ENCODE results near the gene CCR6.

Gene CCR6

DNA sequence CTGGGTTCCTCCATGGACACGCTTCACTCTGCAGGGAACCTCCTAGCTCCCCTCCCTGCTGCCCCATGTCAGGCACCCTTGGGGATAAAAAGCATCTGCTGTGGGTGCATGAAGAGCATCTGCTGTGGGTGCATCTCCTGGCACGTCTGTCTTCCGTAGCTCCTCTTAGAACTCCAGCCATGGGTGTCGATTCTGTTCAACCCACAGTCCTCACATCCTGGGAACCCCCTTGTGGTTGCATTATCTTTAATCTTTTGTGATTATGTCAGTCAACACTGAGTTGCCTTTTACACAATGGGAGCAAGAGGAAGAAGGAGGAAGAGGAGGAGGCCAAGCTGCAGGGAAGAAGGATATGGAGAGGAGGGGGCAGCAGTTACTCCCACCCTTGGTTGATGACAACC is 24.1 kb upstream of the CCR6 start:
- DNase-seq (ENCODE audit: low read depth in 2 of 2) = no peak

DNA sequence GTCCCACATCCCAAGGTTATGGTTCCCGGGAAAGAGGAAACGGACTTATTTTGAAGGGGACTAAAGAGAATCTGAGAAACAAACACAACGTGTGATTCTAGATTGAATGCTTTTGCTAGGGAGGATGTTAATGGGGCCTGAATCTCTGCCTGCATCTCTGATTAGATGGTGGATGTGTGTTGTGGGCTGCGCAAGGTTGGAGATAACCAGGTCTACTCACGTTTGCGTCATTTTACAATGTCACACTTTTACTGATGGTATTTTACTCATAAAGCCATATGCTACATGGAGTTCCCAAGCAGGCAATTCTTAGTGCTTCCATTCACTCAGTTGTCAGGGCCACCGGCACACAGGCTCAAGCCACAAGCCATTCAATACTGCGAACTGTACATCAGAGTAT is 23.2 kb upstream of the CCR6 start:
- DNase-seq (ENCODE audit: low read depth in 2 of 2) = no peak

DNA sequence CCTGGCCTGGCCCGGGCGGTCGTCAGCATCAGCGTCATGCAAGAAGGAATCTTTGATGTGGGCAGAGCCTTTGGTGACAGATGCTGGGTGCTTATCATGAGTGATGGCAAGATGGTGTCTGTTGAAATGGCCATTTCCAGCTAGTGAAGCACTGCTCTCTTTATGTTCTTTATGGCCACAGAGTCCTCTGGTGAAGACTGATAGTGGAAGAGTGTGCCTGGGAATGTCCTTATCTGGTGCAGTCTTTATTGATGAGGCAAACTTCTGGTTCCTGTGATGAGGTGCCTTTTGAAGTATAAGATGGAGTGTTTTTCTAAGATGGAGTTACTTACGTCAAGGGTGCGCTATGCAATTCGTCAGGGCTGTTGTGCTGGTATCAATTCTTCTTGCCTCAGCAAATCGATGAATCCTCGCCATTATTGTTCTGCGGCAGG is 22.6 kb upstream of the CCR6 start:
- DNase-seq (ENCODE audit: low read depth in 2 of 2) = no peak

DNA sequence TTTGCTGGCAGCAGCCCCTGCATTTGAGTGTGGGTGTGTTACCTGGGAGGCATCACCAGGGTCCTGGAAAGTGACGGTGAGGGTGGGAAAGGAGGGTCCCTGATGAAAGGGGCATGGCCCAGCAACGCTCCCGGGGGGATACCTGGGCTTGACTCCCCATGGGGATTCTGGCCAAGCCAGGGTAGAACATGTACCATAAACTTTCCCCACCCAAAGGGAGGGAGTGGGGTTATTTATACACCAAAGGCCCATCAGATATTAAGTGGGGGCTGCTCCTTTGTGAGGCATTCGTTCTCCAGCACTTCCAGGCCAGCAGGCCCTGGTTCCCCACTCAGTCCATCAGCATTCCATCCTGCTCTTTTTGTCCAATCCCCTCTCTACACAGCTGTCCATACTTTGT is 20.6 kb upstream of the CCR6 start:
- no peak for DNase-seq (ENCODE audit: low read depth in 2 of 2)

DNA sequence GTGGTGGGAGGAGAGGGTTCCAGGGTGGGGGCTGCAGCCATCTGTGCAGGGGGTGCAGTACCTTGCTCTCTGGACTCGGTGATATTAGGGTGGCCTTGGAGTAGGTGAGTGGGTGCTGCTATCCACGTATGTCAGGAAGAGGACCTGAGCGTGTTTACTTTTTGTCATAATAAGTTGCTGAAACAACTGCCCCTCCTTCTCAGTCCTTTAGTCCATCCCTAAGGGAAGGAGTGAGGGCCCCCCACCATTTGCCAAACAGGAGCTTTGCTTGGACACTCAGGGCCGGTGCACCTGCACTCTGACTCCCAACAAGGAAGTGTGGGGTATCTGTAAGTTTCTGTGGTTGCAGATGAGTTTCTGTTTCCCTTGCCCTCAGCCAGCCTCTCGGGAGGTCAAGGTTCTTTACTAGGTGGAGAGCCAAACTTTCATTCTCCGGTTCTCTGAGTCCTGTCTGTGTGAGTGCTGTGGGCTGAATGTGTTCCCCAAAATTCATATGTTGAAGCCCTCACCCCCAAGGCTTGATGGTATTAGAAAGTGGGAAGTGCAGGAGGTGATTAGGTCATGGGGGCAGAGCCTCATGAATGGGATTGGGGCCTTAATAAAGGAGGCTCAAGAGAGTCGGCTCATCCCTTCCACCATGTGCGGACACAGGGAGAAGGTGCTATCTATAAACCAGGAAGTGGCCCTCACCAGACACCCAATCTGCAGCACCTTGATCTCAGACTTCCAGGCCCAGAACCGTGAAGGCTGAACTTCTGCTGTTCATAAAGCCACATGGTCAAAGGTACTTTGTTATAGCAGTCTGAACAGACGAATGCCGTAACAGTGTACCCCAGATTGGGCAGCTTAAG is 19.6 kb upstream of the CCR6 start:
- no peak for DNase-seq (ENCODE audit: low read depth in 2 of 2)

DNA sequence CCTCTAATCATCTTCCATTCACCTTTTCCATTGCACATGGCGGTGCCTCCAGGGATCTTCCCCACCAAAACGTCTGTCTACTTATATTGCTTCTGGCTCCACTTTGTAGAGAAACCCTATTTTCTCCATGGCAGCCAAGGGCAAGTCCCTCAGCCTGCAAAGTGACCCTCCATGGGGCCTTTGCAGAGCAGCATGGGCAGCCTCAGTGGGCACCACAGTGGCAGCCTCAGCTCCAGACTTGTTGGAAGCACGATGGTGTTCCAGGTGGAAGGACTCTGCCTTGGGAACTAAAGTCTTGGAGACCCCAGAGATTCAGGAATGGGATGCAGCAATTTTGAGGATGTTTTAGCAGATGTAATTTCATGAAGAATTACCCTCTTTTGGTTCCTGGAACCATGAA is 18.5 kb upstream of the CCR6 start:
- no peak for DNase-seq (ENCODE audit: low read depth in 2 of 2)

DNA sequence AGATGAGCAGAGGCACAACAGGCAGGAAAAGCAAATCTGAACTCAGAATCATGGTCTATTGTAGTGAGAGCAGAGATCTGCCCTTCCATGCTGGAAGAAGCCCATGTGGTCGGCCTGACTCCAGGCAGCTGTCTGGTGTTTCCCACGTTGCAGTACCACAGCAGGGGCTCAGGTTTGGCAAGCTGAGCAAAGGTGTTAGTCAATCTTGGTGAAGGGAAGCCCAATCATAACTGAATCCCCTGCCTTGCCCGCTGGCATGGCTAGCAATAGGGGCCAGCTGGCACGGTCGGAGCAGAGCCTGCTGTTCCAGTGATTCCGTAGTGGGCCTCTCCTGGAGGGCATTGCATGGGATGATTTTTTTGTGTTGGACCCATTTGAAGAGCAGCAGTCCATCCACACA is 17.8 kb upstream of the CCR6 start:
- no peak for DNase-seq (ENCODE audit: low read depth in 2 of 2)

DNA sequence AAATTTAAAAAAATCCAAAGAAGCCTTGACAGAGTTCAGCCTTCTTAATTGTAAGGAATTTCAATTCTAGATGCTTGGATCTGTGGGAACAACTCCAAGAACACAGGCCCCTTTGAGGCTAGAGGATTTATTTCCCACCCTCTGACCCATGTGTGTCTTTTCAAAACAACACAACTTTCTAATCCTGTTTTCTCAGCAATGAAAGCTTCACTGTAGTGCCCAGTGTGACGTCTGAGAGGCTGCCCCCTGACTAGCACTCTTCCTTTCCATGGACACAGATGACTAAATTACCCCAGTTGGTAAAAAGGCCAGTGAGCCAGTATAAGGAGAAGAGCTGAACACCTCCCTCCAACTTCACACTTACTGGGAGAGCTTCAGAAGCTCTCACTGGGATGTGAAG is 16.5 kb upstream of the CCR6 start:
- DNase-seq (ENCODE audit: low read depth in 2 of 2) = no peak

DNA sequence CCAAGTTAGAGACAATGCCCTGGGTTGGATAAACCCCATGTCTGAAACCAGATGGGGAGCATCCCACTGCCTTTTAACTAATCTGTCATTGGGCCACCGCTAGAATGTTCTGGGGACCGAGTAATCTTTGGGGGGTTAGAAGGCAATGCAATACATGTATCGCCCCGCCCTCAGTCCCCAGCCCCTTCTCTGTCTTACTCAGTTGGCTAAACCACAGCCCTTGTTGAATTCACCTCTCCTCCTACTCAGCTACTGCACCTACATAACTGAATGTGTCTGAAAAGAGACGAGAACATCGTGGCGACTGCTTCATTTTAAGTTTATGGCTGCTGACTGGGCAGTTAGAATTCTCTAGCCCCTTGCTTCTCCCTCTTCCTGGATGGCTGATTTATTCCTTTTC is 15.1 kb upstream of the CCR6 start:
- DNase-seq (ENCODE audit: low read depth in 2 of 2) = no peak

DNA sequence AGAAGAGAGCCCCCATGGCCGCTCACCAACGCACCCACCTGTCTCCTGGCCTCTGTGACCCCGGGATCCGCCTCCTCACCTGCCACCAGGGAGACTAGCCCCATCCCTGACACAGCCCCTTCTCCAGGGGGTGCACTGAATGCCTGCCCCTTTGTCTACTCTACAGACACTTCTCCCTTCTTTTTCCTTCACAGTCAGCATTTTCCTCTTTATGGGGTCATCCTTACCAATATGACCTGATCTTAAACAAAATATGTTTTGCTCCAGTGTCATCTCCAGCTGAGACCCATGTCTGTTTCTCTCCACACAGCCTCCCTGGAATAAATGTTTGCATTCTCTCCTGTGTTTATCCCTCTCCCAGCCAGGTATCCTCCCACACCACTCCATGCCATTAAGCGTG is 14.6 kb upstream of the CCR6 start:
- DNase-seq (ENCODE audit: low read depth in 2 of 2) = no peak

DNA sequence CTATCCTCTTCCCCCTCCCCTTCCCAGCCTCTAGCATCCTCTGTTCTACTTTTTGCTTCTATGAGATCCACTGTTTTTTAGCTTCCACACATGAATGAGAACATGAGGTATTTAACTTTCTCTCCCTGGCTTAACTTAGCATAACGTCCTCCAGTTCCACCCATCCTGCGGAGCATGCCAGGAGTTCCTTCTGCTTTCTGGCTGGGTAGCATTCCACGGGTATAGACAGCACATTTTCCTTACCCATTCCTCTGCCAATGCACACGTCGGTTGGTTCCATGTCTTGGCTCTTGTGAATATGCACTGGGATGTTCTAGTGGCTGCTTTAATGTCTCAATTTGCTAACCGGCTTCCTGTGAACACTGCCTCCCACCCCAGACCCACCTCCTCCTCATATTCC is 13.2 kb upstream of the CCR6 start:
- DNase-seq (ENCODE audit: low read depth in 2 of 2) = no peak

DNA sequence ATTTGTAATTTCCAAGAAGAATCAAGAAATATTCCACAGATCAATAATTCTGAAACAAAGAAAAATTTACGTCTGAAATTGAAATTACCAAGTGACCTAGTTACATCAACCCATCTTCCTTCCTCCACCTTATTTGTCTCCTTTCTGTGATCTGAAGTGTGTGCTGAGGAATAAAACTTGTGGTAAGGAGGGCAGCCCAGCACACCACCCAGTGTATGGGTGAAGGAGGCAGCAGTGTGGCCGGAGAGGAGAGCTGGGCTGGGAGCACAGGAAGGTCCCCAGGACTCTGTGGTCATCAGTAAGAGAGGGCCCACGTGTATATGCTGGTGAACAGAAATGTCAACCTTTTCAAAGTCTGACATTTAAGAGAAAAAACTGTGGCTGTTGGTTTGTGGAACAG is 11.3 kb upstream of the CCR6 start:
- no peak for DNase-seq (ENCODE audit: low read depth in 2 of 2)

DNA sequence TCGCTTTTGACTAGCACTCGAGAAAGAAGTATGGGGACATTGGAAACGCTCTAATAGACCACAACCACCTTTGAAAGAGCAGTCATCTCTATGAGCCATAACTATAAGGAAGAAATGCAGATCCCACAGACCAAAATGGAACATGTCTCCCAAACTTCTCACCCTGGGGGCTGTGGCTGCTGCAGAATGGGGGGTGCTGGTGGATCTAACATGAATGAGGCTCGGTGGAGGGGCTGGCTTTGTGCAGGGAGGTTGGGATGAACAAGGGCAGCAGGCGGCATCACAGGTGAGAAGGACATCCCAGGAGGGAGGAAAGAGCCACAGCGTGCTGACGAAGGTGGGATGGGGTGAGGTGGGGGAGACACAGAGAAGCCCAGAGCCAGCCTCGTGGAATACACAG is 10.5 kb upstream of the CCR6 start:
- no peak for DNase-seq (ENCODE audit: low read depth in 2 of 2)

DNA sequence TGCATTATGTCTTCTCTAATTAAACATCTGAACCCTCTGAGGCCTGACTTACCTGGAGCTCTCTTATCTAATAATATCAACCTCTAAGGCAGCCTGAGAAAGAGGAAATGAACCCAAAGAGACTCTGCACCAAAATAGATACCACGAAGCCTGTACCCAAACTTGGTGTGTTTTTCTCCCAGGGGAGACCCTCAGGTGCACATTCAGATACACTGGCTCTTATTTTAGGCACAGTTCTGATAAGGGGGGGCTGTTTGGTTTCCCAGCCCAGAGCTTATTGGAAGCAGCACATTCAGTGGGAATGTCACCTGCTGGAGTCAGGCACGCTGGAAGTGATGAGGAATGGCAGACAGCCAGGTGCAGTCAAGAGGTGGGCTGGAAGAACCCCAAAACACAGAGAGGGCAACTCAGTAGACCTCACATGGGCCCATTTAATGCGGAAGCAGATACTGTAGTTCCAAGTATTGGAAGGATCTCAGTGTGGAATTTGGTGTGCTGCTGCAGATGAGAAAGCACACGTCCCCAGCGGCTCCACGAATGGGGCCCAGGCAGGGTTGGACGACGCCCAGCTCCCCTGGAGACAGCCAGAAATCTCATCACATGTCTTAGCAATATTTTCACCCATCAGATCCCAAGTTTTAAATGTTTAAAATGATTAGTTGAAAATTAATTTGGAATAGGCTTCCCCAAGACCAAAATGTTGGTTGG is 9.7 kb upstream of the CCR6 start:
- no peak for DNase-seq (ENCODE audit: low read depth in 2 of 2)

DNA sequence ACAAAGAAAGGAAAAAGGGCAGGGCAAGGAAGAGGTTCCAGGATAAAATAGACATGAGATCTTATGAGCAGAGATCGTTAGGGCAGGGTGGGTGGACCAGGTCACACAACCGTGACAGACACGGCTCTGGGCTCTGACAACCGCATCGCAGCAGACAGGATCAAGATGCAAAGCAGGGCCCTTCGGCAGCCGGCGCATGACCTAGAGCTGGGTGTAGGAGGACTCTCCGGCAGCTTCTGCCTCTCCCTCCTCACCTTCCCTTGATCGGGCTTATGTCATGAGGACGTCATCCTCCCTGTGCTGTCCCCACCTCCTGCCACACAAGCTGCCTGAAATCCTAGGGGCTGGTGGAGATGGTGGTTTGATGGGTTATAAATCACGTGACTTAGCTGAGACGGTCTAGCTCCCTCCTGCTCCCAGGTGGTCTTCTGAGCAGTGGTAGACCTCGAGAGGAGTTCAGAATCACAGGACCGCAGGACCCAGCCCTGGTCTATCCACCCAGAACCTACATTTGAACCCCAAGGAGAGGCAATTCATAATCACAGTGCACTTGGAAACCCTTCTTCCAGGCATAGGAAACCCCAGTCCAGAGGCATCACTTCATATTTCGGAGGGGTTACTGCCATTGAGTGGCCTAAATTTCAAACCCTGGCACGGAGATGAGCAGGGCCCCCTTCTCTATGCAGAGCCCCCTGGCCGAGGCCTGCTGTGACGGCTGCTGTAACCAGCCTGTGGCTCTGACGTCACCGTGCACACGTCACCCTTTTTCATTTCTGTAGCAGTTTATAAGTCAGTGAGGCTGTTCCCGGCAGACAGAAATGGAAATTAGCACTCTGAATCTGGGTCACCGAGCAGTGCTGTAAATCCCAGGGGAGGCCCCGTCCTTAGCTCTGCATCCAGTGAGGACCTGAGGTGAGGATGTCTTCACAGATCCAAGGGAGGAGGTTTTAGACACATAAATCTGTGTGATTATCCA is 8.7 kb upstream of the CCR6 start:
- no peak for DNase-seq (ENCODE audit: low read depth in 2 of 2)

DNA sequence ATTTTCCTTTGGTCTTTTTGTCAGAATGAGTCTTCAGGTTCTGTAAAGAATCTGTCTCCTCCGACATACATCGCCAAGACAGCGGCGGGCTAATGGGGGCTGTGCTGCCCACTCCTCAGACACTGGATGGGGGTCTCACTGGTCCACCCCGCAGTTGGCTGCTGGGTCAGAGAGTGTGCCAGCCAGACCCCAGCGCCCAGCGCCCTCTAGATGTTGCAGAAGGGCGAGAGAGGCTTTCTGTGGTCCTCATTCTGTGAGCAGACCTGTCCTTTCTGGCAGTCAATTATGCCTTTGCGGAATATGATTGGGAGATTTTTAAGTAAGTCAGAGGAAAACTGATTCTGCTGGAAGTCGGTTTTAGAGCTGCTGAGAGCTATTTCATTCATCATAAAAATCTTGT is 7.8 kb upstream of the CCR6 start:
- DNase-seq (ENCODE audit: low read depth in 2 of 2) = no peak

DNA sequence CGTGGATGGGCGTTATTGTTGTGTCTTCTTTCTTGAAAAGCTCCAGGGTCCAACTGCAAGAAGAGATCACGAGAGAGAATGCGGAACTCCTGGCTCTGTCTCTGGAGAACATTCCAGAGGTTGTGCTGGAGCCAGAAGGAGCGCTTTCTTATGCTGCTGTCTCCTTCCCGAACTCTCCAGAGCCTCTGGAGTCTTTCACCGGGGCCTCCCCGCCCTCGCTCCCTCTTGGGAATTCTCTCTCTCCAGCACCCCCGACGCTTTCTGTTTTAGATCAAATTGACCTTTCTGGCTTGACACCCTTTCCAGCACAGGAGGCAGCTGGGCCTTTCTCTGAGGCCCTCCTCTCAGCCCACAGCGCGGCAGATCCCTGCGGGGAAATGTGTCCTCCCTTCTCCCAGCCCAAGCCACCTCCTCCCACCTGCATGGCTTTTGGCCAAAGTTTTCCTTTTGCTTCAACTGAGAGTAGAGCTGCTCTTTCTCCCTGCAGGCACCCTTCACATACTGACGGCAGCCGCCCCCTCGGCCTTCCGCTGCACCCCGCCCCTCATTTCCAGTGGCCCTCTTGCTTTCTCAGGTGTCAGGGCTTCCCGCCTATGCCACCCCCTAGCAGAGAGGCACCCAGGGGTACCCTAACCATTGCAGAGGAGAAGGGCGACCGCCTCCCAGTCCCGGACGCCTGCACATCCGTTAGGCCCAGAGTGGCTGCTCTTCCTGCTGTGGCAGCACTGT is 6.6 kb upstream of the CCR6 start:
- no peak for DNase-seq (ENCODE audit: low read depth in 2 of 2)

DNA sequence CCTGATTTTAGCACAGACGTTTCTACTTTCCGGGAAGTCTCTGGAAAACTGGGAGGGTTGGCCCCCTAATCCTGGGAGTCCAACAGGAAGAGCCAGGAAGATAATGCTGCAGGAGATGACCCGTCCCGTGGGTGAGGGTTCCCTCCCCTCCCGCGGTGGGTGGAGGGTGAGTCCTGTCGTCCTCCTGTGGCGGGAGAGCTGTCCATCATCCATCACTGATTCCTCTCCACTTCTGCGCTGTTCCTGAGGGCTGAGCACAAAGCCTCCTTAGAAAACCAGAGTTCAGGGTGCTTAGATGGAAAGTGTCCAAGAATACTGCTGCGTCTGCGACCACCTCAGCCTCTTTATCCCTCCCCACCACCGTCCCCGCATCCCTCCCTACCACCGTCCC is 6.1 kb upstream of the CCR6 start:
- no peak for DNase-seq (ENCODE audit: low read depth in 2 of 2)

DNA sequence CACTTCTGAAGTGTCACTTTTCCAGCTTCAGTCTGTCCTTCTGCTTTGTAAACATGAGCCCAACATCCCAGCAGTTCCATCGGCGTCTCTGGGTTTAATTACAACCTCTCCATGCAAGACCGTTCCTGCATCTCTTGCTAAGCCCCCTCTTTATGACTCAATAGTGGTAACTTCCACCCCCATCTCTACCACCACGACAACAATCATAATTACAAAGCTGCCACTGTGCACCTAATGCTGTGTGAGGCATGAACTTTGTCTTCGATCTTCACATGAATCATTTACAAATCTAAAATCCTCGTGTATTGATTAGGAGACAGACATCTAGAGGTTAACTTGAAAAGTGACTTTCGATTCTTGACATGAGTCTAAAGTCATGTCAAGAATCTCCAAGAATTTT is 4.9 kb upstream of the CCR6 start:
- DNase-seq (ENCODE audit: low read depth in 2 of 2) = no peak

DNA sequence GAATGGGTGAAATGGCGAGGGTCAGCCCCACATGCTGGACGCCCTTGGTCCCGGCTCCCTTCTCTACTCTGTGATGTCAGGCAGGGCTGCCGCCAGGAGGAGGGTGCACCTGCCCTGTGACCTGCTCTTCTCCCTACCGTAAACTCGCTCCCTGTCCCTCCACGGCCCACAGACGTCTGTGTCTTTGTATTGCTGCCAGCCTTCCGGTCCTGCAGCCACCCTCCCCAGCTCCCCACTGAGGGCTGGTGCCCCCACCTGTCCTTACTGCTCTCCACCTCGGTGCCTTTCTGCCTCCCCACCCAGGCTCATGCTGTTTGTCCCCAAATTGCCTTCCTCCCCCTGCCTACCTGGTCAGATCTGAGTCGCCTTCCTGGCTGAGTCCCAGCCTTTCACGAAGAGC is 4.1 kb upstream of the CCR6 start:
- DNase-seq (ENCODE audit: low read depth in 2 of 2) = no peak

DNA sequence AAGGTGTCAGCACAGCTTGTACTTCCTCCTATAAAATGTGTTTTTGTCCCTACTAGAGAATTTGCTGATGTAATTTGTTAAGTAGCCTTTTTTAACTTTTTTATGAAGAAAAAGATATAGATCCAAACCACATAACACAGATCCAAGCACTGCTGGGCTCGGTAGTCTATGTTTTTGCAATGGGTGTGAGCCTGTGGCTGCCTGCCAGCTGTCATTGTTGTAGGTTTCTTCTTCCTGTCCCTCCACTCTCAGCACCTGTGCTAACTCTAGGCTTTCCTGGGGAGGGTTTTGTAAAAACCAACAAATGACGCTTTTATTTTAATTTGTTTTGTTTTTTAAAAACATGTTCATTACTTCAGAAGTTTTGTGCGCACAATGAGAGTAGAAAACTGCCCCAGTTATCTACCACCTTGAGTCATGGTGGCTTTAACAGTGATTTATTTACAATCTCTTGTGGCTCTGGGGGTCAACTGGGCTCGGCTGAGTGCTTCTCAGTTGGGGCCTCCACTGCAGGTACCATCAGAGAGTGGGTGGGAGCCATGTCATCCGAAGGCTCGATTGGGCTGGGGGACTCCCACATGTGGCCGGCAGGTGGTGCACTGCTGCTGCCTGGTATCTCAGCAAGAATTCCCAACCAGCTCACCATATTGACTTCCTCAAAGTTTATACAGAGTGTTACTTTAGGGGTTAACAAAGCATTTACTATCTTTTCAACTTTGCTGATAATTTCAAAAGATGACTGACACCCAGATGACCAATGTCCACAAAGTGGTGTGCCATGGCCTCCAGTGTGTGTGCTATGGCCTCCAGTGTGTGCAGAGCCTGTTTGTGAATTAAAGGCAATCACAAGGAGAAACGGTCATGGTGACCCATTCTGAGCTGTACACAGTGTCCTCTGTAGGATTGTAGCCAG is 3.0 kb upstream of the CCR6 start:
- no peak for DNase-seq (ENCODE audit: low read depth in 2 of 2)
